ENCODE measurements around the gene FHOD1. TPM values are rescaled to one million over a fixed set of nuclear protein-coding genes. Genes with fewer than 3 reads are reported as not detected.

Gene FHOD1
- total RNA-seq, 1 donor = 28.2 TPM

DNA sequence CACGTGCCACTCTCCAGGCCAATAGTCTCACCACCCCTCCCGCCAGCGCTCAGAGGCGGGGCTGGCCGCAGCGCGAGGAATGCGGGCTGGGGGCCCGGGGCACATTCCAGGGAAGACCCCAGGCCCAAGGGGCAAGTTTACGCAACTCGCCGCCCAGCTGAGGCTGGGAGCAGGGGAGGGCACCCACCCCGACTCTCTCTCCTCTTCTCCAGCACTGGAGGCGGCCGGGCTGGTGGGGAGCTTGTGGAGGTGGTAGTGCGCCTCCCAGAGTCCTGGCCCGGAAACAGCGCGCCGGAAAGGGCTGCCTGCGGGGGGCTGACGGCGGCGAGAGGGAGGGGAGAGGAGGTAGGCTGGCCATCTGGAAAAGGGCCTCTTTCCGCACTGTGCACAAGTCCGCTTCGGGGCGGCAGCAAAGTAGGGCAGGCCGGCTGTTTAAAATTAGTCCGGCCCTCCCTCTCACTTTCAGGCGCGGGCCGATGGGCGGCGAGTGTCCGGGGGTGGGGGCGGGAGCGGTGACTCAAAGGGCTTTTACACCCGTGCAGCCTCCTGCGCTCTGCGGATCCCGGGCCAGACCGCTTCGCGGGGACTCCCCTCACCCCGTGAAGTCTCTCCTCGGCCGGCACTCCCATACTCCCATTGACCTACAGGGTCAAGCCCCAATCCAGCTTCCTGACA lies 1.1 kb downstream of the FHOD1 start:
- Histone ChIP-seq H4K20me1 (ENCODE audit: insufficient read depth, low read length) (no peaks in the 10 kb centered on the region), H3K27me3 (ENCODE audit: insufficient read depth, low read length) (no peaks in the 10 kb centered on the region), H3K27ac (ENCODE audit: low read depth, low read length) (peak overlapping the region; percentile 61), H3K36me3 (ENCODE audit: insufficient read depth, low read length) (no peaks in the 10 kb centered on the region), H3K4me2 (ENCODE audit: insufficient read depth, low read length) (peak overlapping the region; percentile 84), H2AFZ (ENCODE audit: low read length) (peak overlapping the region; percentile 50), H3K79me2 (ENCODE audit: insufficient read depth, low read length) (peaks cover 45% of the 10 kb centered on the region), H3K4me3 (ENCODE audit: insufficient read depth, low read length) (peak overlapping the region; percentile 94), H3K9me3 (ENCODE audit: low read depth, low read length) (no peaks in the 10 kb centered on the region), H3K4me1 (ENCODE audit: insufficient read depth, low read length) (peaks cover 71% of the 10 kb centered on the region)
- peak; percentile 96 for DNase-seq (ENCODE audit: insufficient read length, low spot score, missing footprints)
- TF ChIP-seq, protein P1, sequence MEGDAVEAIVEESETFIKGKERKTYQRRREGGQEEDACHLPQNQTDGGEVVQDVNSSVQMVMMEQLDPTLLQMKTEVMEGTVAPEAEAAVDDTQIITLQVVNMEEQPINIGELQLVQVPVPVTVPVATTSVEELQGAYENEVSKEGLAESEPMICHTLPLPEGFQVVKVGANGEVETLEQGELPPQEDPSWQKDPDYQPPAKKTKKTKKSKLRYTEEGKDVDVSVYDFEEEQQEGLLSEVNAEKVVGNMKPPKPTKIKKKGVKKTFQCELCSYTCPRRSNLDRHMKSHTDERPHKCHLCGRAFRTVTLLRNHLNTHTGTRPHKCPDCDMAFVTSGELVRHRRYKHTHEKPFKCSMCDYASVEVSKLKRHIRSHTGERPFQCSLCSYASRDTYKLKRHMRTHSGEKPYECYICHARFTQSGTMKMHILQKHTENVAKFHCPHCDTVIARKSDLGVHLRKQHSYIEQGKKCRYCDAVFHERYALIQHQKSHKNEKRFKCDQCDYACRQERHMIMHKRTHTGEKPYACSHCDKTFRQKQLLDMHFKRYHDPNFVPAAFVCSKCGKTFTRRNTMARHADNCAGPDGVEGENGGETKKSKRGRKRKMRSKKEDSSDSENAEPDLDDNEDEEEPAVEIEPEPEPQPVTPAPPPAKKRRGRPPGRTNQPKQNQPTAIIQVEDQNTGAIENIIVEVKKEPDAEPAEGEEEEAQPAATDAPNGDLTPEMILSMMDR (IDR thresholded peaks at IDR 0.05; ENCODE audit: extremely low read depth, low read depth, low read length) = peak; percentile 41

- no peaks in the 10 kb centered on the region for H3K36me3 ChIP-seq (ENCODE audit: insufficient read depth, low read length)
- H3K4me3 ChIP-seq (ENCODE audit: insufficient read depth, low read length) = peak overlapping the region; percentile 94
- peaks cover 45% of the 10 kb centered on the region for H3K79me2 ChIP-seq (ENCODE audit: insufficient read depth, low read length)
- TF ChIP-seq, protein P1 (IDR thresholded peaks at IDR 0.05; ENCODE audit: extremely low read depth, low read depth, low read length) = no peak
- H3K27me3 ChIP-seq (ENCODE audit: insufficient read depth, low read length) = no peaks in the 10 kb centered on the region
- H3K9me3 ChIP-seq (ENCODE audit: low read depth, low read length) = no peaks in the 10 kb centered on the region
- peak; percentile 87 for DNase-seq (ENCODE audit: insufficient read length, low spot score, missing footprints)
- H2AFZ ChIP-seq (ENCODE audit: low read length) = peak overlapping the region; percentile 50
- H4K20me1 ChIP-seq (ENCODE audit: insufficient read depth, low read length) = no peaks in the 10 kb centered on the region
- peak overlapping the region; percentile 84 for H3K4me2 ChIP-seq (ENCODE audit: insufficient read depth, low read length)
- H3K4me1 ChIP-seq (ENCODE audit: insufficient read depth, low read length) = peaks cover 76% of the 10 kb centered on the region
- peak overlapping the region; percentile 61 for H3K27ac ChIP-seq (ENCODE audit: low read depth, low read length)
Measured at GRCh38 chr16:67245674-67246080, 1.6 kb downstream of the FHOD1 start.

- no peaks in the 10 kb centered on the region for H3K36me3 ChIP-seq (ENCODE audit: insufficient read depth, low read length)
- peaks cover 77% of the 10 kb centered on the region for H3K4me1 ChIP-seq (ENCODE audit: insufficient read depth, low read length)
- no peaks in the 10 kb centered on the region for H3K27me3 ChIP-seq (ENCODE audit: insufficient read depth, low read length)
- peak overlapping the region; percentile 94 for H3K4me3 ChIP-seq (ENCODE audit: insufficient read depth, low read length)
- no peaks in the 10 kb centered on the region for H3K9me3 ChIP-seq (ENCODE audit: low read depth, low read length)
- DNase-seq (ENCODE audit: insufficient read length, low spot score, missing footprints) = peak; percentile 11
- TF ChIP-seq, protein P1 (IDR thresholded peaks at IDR 0.05; ENCODE audit: extremely low read depth, low read depth, low read length) = no peak
- H3K79me2 ChIP-seq (ENCODE audit: insufficient read depth, low read length) = peaks cover 48% of the 10 kb centered on the region
- no peaks in the 10 kb centered on the region for H4K20me1 ChIP-seq (ENCODE audit: insufficient read depth, low read length)
- peak overlapping the region; percentile 84 for H3K4me2 ChIP-seq (ENCODE audit: insufficient read depth, low read length)
- H2AFZ ChIP-seq (ENCODE audit: low read length) = no peak overlapping the region
- peak overlapping the region; percentile 61 for H3K27ac ChIP-seq (ENCODE audit: low read depth, low read length)
Measured at GRCh38 chr16:67245186-67245585, 2.1 kb downstream of the FHOD1 start.

DNA sequence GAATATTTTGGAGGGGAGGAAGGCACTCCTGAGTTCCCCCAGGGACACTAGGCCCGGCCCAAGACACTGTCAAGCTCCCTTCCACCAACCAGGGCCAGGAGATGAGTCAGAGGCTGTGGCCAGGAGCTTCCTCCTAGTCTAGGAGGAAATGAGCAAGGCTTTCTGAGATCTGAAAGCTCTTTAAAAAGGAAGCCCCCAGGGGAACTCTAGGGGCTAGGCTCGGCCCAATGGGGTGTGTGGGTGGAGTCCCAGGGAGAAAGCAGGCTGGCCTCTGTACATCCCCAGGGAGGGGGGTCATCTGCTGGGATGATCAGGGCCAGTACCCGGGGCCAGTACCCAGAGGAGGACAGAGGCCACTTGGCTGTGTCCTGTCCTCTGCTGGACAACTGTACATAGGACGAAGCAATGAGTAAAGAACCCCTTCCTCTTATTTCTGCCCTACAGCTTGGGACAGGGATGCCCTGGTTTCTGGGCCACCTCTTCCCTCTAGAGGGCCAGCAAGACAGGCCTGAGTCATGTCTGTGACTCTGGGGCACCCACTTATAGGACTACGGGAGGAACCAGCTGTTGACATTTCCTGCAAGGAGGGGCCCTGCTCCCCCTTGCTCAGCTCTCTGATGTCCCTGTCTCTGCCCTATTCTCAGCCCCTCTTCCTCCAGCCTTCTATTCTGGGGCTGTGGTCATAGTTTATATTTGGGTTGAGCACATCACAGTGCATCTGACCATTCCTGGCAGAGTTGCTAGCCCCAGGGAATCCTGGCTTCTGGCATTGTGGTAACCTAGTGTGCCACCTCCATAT lies 2.7 kb downstream of the FHOD1 start:
- Histone ChIP-seq H3K27me3 (ENCODE audit: insufficient read depth, low read length) (no peaks in the 10 kb centered on the region), H3K4me3 (ENCODE audit: insufficient read depth, low read length) (peak overlapping the region; percentile 94), H4K20me1 (ENCODE audit: insufficient read depth, low read length) (peaks cover 1% of the 10 kb centered on the region), H3K4me2 (ENCODE audit: insufficient read depth, low read length) (peak overlapping the region; percentile 84), H3K36me3 (ENCODE audit: insufficient read depth, low read length) (peaks cover 5% of the 10 kb centered on the region), H3K79me2 (ENCODE audit: insufficient read depth, low read length) (peaks cover 53% of the 10 kb centered on the region), H2AFZ (ENCODE audit: low read length) (no peak overlapping the region), H3K4me1 (ENCODE audit: insufficient read depth, low read length) (peaks cover 74% of the 10 kb centered on the region), H3K9me3 (ENCODE audit: low read depth, low read length) (no peaks in the 10 kb centered on the region), H3K27ac (ENCODE audit: low read depth, low read length) (peak overlapping the region; percentile 61)
- peak; percentile 97 for DNase-seq (ENCODE audit: insufficient read length, low spot score, missing footprints)
- TF ChIP-seq, protein P1 (IDR thresholded peaks at IDR 0.05; ENCODE audit: extremely low read depth, low read depth, low read length) = no peak
